HEK293T (cell line): ENCODE results near the gene SORCS3.

Source experiments
- CTBP1 ChIP-seq: fragments of 450-650 bp; IDR thresholded peaks from 2 replicates; pipeline ENCODE4 v1.6.1; 2016; ENCODE audit warnings: borderline replicate concordance
- ELF4 ChIP-seq: fragments of 450-650 bp; IDR thresholded peaks from 2 replicates; pipeline ENCODE4 v1.6.1; 2017; ENCODE audit warnings: antibody characterized with exemption
- FOXM1 ChIP-seq: fragments of 450-650 bp; IDR thresholded peaks from 2 replicates; pipeline ENCODE4 v1.6.1; 2017; ENCODE audit warnings: mild to moderate bottlenecking, borderline replicate concordance
- SP1 ChIP-seq: fragments of 450-650 bp; IDR thresholded peaks from 2 replicates; pipeline ENCODE4 v1.6.1; 2017
- SUZ12 ChIP-seq: fragments of 450-650 bp; IDR thresholded peaks from 2 replicates; pipeline ENCODE4 v1.6.1; 2016; ENCODE audit warnings: mild to moderate bottlenecking

DNA sequence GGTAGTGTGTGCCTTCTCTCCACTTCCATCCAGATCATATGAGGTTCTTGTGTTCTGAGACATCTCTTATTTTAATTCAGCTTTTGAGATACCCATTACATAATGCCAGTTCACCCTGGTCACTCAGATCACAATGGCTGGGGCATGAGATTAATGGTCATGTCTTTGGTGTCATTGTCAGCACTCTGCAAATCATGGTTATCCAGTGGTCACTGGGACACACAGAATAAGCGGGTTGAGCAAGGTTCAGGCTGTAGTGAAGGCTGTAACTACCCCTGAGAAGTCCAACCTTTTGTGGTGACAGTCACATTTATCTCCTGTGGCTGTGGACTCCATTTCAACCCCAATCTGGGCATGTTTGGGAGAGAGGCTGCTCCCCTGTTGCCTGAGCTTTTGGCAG, 35.8 kb downstream of the SORCS3 start:
- no peak for TF ChIP-seq ELF4
- TF ChIP-seq CTBP1 = no peak
- no peak for TF ChIP-seq SUZ12
- TF ChIP-seq SP1 = no peak
- TF ChIP-seq FOXM1 = no peak
